Gastroesophageal sphincter (tissue), 4 donors: ENCODE measurements around the gene FCHO1. TPM values are rescaled to one million over a fixed set of nuclear protein-coding genes. Genes with fewer than 3 reads are reported as not detected.

Experiments used
- ATAC-seq: fragments of 150-250 bp; one replicate; pipeline ENCODE4 v1.9.1; 2016; ENCODE audit warnings: mild to moderate bottlenecking, moderate library complexity
- H3K27ac ChIP-seq, 4 donors: fragments of 200-600 bp; sonication (generic) in 3 of 4; 1 replicate in 3 of 4; 2 replicates in 1 of 4; pipeline ENCODE4 v1.5.1; 2016 to 2019
- H3K27me3 ChIP-seq: fragments of 200-600 bp; sonication (generic); one replicate; pipeline ENCODE4 v1.5.1; 2019
- H3K36me3 ChIP-seq, 2 donors: fragments of 200-600 bp; sonication (generic); one replicate each; pipeline ENCODE4 v1.5.1; 2019; ENCODE audit warnings: control low read depth in 1 of 2
- H3K4me1 ChIP-seq, 3 donors: fragments of 200-600 bp; sonication (generic); 1 replicate in 2 of 3; 2 replicates in 1 of 3; pipeline ENCODE4 v1.5.1; 2016 to 2019; ENCODE audit warnings: control low read depth in 2 of 3
- H3K4me3 ChIP-seq, 2 donors: fragments of 200-600 bp; sonication (generic); one replicate each; pipeline ENCODE4 v1.5.1; 2019; ENCODE audit warnings: mild to moderate bottlenecking in 1 of 2, moderate library complexity in 1 of 2
- H3K9me3 ChIP-seq, 3 donors: fragments of 200-600 bp; sonication (generic); one replicate each; pipeline ENCODE4 v1.5.1; 2017 to 2019; ENCODE audit warnings: control low read depth in 2 of 3
- CTCF ChIP-seq, 4 experiments: fragments of 200-600 bp in 2 of 4; fragments of 450-650 bp in 2 of 4; sonication (generic) in 1 of 4; IDR thresholded peaks; one replicate each; pipeline ENCODE4 v1.5.1; 2017 to 2019; ENCODE audit warnings: antibody characterized with exemption in 4 of 4, mild to moderate bottlenecking in 2 of 4, moderate library complexity in 2 of 4
- EP300 ChIP-seq: sonication (generic); formaldehyde crosslinking; IDR thresholded peaks from one replicate; pipeline ENCODE4 v1.6.1; 2017; ENCODE audit warnings: antibody characterized with exemption, mild to moderate bottlenecking
- POLR2A ChIP-seq, 2 donors: fragments of 450-650 bp; IDR thresholded peaks; one replicate each; pipeline ENCODE4 v1.6.1; 2017; ENCODE audit warnings: antibody characterized with exemption in 2 of 2, mild to moderate bottlenecking in 2 of 2, moderate library complexity in 1 of 2
- POLR2AphosphoS5 ChIP-seq: sonication (generic); formaldehyde crosslinking; IDR thresholded peaks from one replicate; pipeline ENCODE4 v1.6.1; 2017; ENCODE audit warnings: antibody characterized with exemption
- WGBS, 2 donors: methylation state at CpG; one replicate each; pipeline ENCODE4 v1.1.5; 2018; ENCODE audit warnings: low coverage in 1 of 2; 5-methylcytosine and 5-hydroxymethylcytosine counted together
- total RNA-seq, 4 donors: library from RNA; depleted of rRNA; stranded (reverse); fragments of >200 nt; gene quantifications; one replicate each; pipeline ENCODE4 v1.1.0, GENCODE V29; 2016

The FCHO1 gene
- total RNA-seq, 4 donors from 2014 or later = 1.1 to 4.1 (median 3.2) TPM

- WGBS, 2 donors = 10 to 40% methylated on average over 2 to 7 of the region's 7 CpGs
- H3K9me3 ChIP-seq = no peaks in the 10 kb centered on the region
- H3K4me1 ChIP-seq = peaks cover 0 to 65% (median 28%) of the 10 kb centered on the region in 3 donors
- H3K36me3 ChIP-seq = peaks cover 0 to 31% of the 10 kb centered on the region in 2 donors
- no peaks in the 10 kb centered on the region for H3K27me3 ChIP-seq
- H3K4me3 ChIP-seq = peak overlapping the region; percentile 95
- H3K27ac ChIP-seq = peak overlapping the region in 1 of 4 donors; percentile 83
- TF ChIP-seq EP300 = no peak
- TF ChIP-seq POLR2A (IDR thresholded peaks at IDR 0.05) = no peak
- no peak for TF ChIP-seq CTCF (IDR thresholded peaks at IDR 0.05)
- no peak for TF ChIP-seq POLR2AphosphoS5
- no peak for ATAC-seq
These were observed 30.8 kb upstream of the FCHO1 start for GRCh38 chr19:17720440-17720839.

GRCh38 chr19:17721111-17721628 lies 30.1 kb upstream of the FCHO1 start:
- H3K27ac ChIP-seq = peak overlapping the region in 1 of 4 donors; percentile 15
- H3K36me3 ChIP-seq = peaks cover 0 to 39% of the 10 kb centered on the region in 2 donors
- no peaks in the 10 kb centered on the region for H3K27me3 ChIP-seq
- no peaks in the 10 kb centered on the region for H3K9me3 ChIP-seq
- no peak for TF ChIP-seq POLR2A (IDR thresholded peaks at IDR 0.05)
- TF ChIP-seq POLR2AphosphoS5 = no peak
- TF ChIP-seq CTCF (IDR thresholded peaks at IDR 0.05) = no peak
- TF ChIP-seq EP300 = no peak
- ATAC-seq = no peak
- WGBS, 2 donors = 60 to 82% methylated on average over 8 to 9 of the region's 12 CpGs
- H3K4me1 ChIP-seq = peaks cover 0 to 65% (median 28%) of the 10 kb centered on the region in 3 donors
- H3K4me3 ChIP-seq = peak overlapping the region in 1 of 2 donors; percentile 95

- H3K27ac ChIP-seq = peak overlapping the region in 1 of 4 donors; percentile 15
- peaks cover 0 to 65% (median 28%) of the 10 kb centered on the region in 3 donors for H3K4me1 ChIP-seq
- peaks cover 0 to 45% of the 10 kb centered on the region in 2 donors for H3K36me3 ChIP-seq
- H3K9me3 ChIP-seq = no peaks in the 10 kb centered on the region
- H3K4me3 ChIP-seq = peak overlapping the region in 1 of 2 donors; percentile 95
- no peak for TF ChIP-seq POLR2A (IDR thresholded peaks at IDR 0.05)
- TF ChIP-seq EP300 = no peak
- no peak for TF ChIP-seq CTCF (IDR thresholded peaks at IDR 0.05)
- WGBS, 2 donors = 73% methylated on average over 2 of the region's 8 CpGs; no CpG with 5 or more reads in 1 of the 2 donors
- H3K27me3 ChIP-seq = no peaks in the 10 kb centered on the region
- no peak for ATAC-seq
These were observed 29.5 kb upstream of the FCHO1 start for GRCh38 chr19:17721821-17722220.

GRCh38 chr19:17722655-17723240 lies 28.5 kb upstream of the FCHO1 start:
- TF ChIP-seq POLR2A (IDR thresholded peaks at IDR 0.05) (no peak), CTCF (IDR thresholded peaks at IDR 0.05) (no peak)
- no peaks in the 10 kb centered on the region for H3K9me3 ChIP-seq
- H3K27ac ChIP-seq = peak overlapping the region in 1 of 4 donors; percentile 21
- no peaks in the 10 kb centered on the region for H3K27me3 ChIP-seq
- H3K36me3 ChIP-seq = peaks cover 0 to 54% of the 10 kb centered on the region in 2 donors
- no peak for ATAC-seq
- H3K4me3 ChIP-seq = no peak overlapping the region
- H3K4me1 ChIP-seq = peaks cover 0 to 62% (median 25%) of the 10 kb centered on the region in 3 donors
- 40 to 59% methylated on average over 1 to 7 of the region's 12 CpGs for WGBS, 2 donors

GRCh38 chr19:17724655-17725054 lies 26.6 kb upstream of the FCHO1 start:
- WGBS, 2 donors = no CpG with 5 or more reads among the region's 7 CpGs
- H3K4me1 ChIP-seq = peaks cover 0 to 47% (median 24%) of the 10 kb centered on the region in 3 donors

More at GRCh38 chr19:17724655-17725054, 26.6 kb upstream of the FCHO1 start:
- no peak overlapping the region for H3K4me3 ChIP-seq
- no peaks in the 10 kb centered on the region for H3K27me3 ChIP-seq
- TF ChIP-seq CTCF (IDR thresholded peaks at IDR 0.05) = no peak
- TF ChIP-seq POLR2AphosphoS5 = no peak
- no peak for TF ChIP-seq POLR2A (IDR thresholded peaks at IDR 0.05)
- H3K9me3 ChIP-seq = no peaks in the 10 kb centered on the region
- H3K27ac ChIP-seq = no peak overlapping the region
- peaks cover 0 to 74% of the 10 kb centered on the region in 2 donors for H3K36me3 ChIP-seq
- ATAC-seq = no peak
